Upper lobe of left lung (tissue), 6 donors: ENCODE data around the gene SKOR2. TPM values are rescaled to one million over a fixed set of nuclear protein-coding genes. Genes with fewer than 3 reads are reported as not detected.
A peak's percentile ranks its signal among the peaks of the same experiment; 100 is the strongest.
"Not testable (repeated sequence)": the region's sequence is repeated elsewhere in the genome, so short reads cannot be mapped to it uniquely, and the experiment has no call there.

Experiments used
- ATAC-seq, 2 donors: fragments of 200-7000 bp; cut with Tn5 transposase; one replicate each; pipeline ENCODE4 v1.9.1; 2022; ENCODE audit warnings: mild to moderate bottlenecking in 2 of 2, moderate library complexity in 2 of 2; ENCODE audit not compliant: low FRiP score in 2 of 2
- DNase-seq, 2 donors: peaks; one replicate each; pipeline ENCODE4 v3.0.0-alpha.2; 2019 to 2020
- H3K27ac ChIP-seq, 4 donors: fragments of 200-600 bp; sonication (generic); one replicate each; pipeline ENCODE4 v1.5.1; 2016 to 2019
- H3K27me3 ChIP-seq, 4 donors: fragments of 200-600 bp; sonication (generic); one replicate each; pipeline ENCODE4 v1.5.1; 2017 to 2019
- H3K36me3 ChIP-seq, 4 donors: fragments of 200-600 bp; sonication (generic); one replicate each; pipeline ENCODE4 v1.5.1; 2016 to 2019
- H3K4me1 ChIP-seq, 4 donors: fragments of 200-600 bp; sonication (generic); one replicate each; pipeline ENCODE4 v1.5.1; 2018 to 2019
- H3K4me3 ChIP-seq, 4 donors: fragments of 200-600 bp; sonication (generic); one replicate each; pipeline ENCODE4 v1.5.1; 2017 to 2019; ENCODE audit warnings: mild to moderate bottlenecking in 2 of 4, moderate library complexity in 1 of 4
- H3K9me3 ChIP-seq, 4 donors: fragments of 200-600 bp; sonication (generic); one replicate each; pipeline ENCODE4 v1.5.1; 2018 to 2019
- CTCF ChIP-seq, 6 experiments: fragments of 450-650 bp in 4 of 6; fragments of 200-600 bp in 2 of 6; sonication (generic) in 2 of 6; IDR thresholded peaks; one replicate each; pipeline ENCODE4 v1.5.1; 2016 to 2019; ENCODE audit warnings: antibody characterized with exemption in 6 of 6
- EP300 ChIP-seq, 4 donors: sonication (generic); formaldehyde crosslinking; IDR thresholded peaks; one replicate each; pipeline ENCODE4 v1.5.1; 2017; ENCODE audit warnings: antibody characterized with exemption in 4 of 4, control low read depth in 2 of 4
- POLR2A ChIP-seq, 4 donors: fragments of 450-650 bp; IDR thresholded peaks; one replicate each; pipeline ENCODE4 v1.5.1; 2016 to 2017; ENCODE audit warnings: antibody characterized with exemption in 4 of 4, mild to moderate bottlenecking in 2 of 4
- POLR2AphosphoS5 ChIP-seq, 2 donors: sonication (generic); formaldehyde crosslinking; IDR thresholded peaks; one replicate each; pipeline ENCODE4 v1.5.1; 2017; ENCODE audit warnings: antibody characterized with exemption in 2 of 2
- WGBS, 2 donors: methylation state at CpG; one replicate each; pipeline ENCODE4 v1.1.5; 2017 to 2018; 5-methylcytosine and 5-hydroxymethylcytosine counted together
- small RNA-seq, 4 donors: library from RNA; depleted of rRNA; stranded (forward); fragments of <200 nt; gene quantifications; one replicate each; pipeline ENCODE3, GENCODE V24; 2016
- total RNA-seq, 6 donors: library from RNA; depleted of rRNA in 4 of 6; stranded (reverse); fragments of >200 nt in 4 of 6; gene quantifications; one replicate each; pipeline versions ENCODE4 v1.1.0 to v1.2.1, GENCODE V29; 2016 to 2021
- donor health status: DM: no; HTN: no; CAD: no; lungs with moderate emphysema.
- donor health status: DM: no; HTN: yes; CAD: no; lungs with severe emphysema.

SKOR2 gene
- total RNA-seq, 6 donors from 2014 or later: not detected

- no peak for ATAC-seq
- WGBS, 2 donors: 82 to 86% methylated on average over 2 of the region's 2 CpGs
- DNase-seq: no peak
- Histone ChIP-seq H3K27ac (no peak overlapping the region), H3K9me3 (no peaks in the 10 kb centered on the region), H3K27me3 (no peaks in the 10 kb centered on the region), H3K36me3 (no peaks in the 10 kb centered on the region), H3K4me1 (no peaks in the 10 kb centered on the region), H3K4me3 (no peak overlapping the region)
- TF ChIP-seq CTCF (IDR thresholded peaks at IDR 0.05) (no peak), EP300 (IDR thresholded peaks at IDR 0.05) (no peak), POLR2A (IDR thresholded peaks at IDR 0.05) (no peak), POLR2AphosphoS5 (IDR thresholded peaks at IDR 0.05) (no peak)
Observed at GRCh38 chr18:47166294-47166693, 85.2 kb downstream of the SKOR2 start.

- H3K36me3 ChIP-seq: no peaks in the 10 kb centered on the region
- H3K27ac ChIP-seq: no peak overlapping the region
- H3K4me1 ChIP-seq: no peaks in the 10 kb centered on the region
- no peaks in the 10 kb centered on the region for H3K9me3 ChIP-seq
- TF ChIP-seq CTCF (IDR thresholded peaks at IDR 0.05) (no peak), POLR2AphosphoS5 (IDR thresholded peaks at IDR 0.05) (no peak), POLR2A (IDR thresholded peaks at IDR 0.05) (no peak), EP300 (IDR thresholded peaks at IDR 0.05) (no peak)
- no peaks in the 10 kb centered on the region for H3K27me3 ChIP-seq
- DNase-seq (no peak), ATAC-seq (peak in 1 of 2 donors; percentile 79)
- no peak overlapping the region for H3K4me3 ChIP-seq
- WGBS, 2 donors: 74 to 83% methylated on average over 5 of the region's 5 CpGs
Observed at GRCh38 chr18:47163241-47163640, 88.2 kb downstream of the SKOR2 start.

GRCh38 chr18:47160256-47160655 lies 91.2 kb downstream of the SKOR2 start:
- Histone ChIP-seq H3K27me3 (no peaks in the 10 kb centered on the region), H3K4me3 (no peak overlapping the region), H3K4me1 (no peaks in the 10 kb centered on the region), H3K36me3 (peaks cover 0 to 4% (median 0%) of the 10 kb centered on the region in 4 donors), H3K9me3 (no peaks in the 10 kb centered on the region), H3K27ac (no peak overlapping the region)
- ATAC-seq (no peak), DNase-seq (no peak)
- 98 to 99% methylated on average over 5 of the region's 5 CpGs for WGBS, 2 donors
- TF ChIP-seq POLR2AphosphoS5 (IDR thresholded peaks at IDR 0.05): no peak
- no peak for TF ChIP-seq POLR2A (IDR thresholded peaks at IDR 0.05)
- no peak for TF ChIP-seq EP300 (IDR thresholded peaks at IDR 0.05)
- TF ChIP-seq CTCF (IDR thresholded peaks at IDR 0.05): no peak

- ATAC-seq, H3K9me3 ChIP-seq, H3K4me3 ChIP-seq, H3K4me1 ChIP-seq, H3K27ac ChIP-seq, H3K27me3 ChIP-seq, DNase-seq: not testable (repeated sequence)
- WGBS, 2 donors: 95% methylated on average over 16 of the region's 16 CpGs
- peaks cover 0 to 17% (median 2%) of the 10 kb centered on the region in 4 donors for H3K36me3 ChIP-seq
Observed at GRCh38 chr18:47158404-47158803, 93.1 kb downstream of the SKOR2 start.

Small RNAs within 50 kb of the gene (small RNA-seq; reads per million reads assigned to genes)
- 0 reads per million in 4 donors for gene RNU6-1131P

Other genes starting within 250 kb of the SKOR2 start
- gene ELOA2, start 216.0 kb downstream of the SKOR2 start, total RNA-seq: not detected
- 10 to 100 TPM; 19.0 to 39.1 (median 32.1) TPM for gene HDHD2, start 101.2 kb downstream of the SKOR2 start, total RNA-seq
- 10 to 100 TPM; 10.5 to 24.0 (median 15.4) TPM for gene IER3IP1, start 75.3 kb downstream of the SKOR2 start, total RNA-seq